Glutamatergic neuron (in vitro differentiated cells): ENCODE measurements around the gene DTNA. TPM values are rescaled to one million over a fixed set of nuclear protein-coding genes. Genes with fewer than 3 reads are reported as not detected.
A peak's percentile ranks its signal among the peaks of the same experiment; 100 is the strongest.
"Not testable (repeated sequence)": the region's sequence is repeated elsewhere in the genome, so short reads cannot be mapped to it uniquely, and the experiment has no call there.

Experiments used
- DNase-seq: peaks from one replicate; pipeline ENCODE4 v3.0.0; 2022
- H3K27ac Mint-ChIP-seq: one replicate; pipeline ENCODE4 v1.8.0; 2020; ENCODE audit warnings: mild to moderate bottlenecking, mixed read lengths, inconsistent platforms; ENCODE audit not compliant: unreplicated experiment
- H3K27me3 Mint-ChIP-seq: one replicate; pipeline ENCODE4 v1.8.0; 2020; ENCODE audit warnings: mild to moderate bottlenecking, moderate library complexity, mixed read lengths, inconsistent platforms; ENCODE audit not compliant: unreplicated experiment
- H3K36me3 Mint-ChIP-seq: one replicate; pipeline ENCODE4 v1.8.0; 2020; ENCODE audit warnings: mild to moderate bottlenecking, mixed read lengths, inconsistent platforms; ENCODE audit not compliant: unreplicated experiment
- H3K4me1 Mint-ChIP-seq: one replicate; pipeline ENCODE4 v1.8.0; 2020; ENCODE audit warnings: mild to moderate bottlenecking, low read depth, mixed read lengths, inconsistent platforms; ENCODE audit not compliant: unreplicated experiment
- H3K4me3 Mint-ChIP-seq: one replicate; pipeline ENCODE4 v1.8.0; 2020; ENCODE audit warnings: mild to moderate bottlenecking, mixed read lengths, inconsistent platforms; ENCODE audit not compliant: unreplicated experiment
- H3K9me3 Mint-ChIP-seq: one replicate; pipeline ENCODE4 v1.8.0; 2020; ENCODE audit warnings: mild to moderate bottlenecking, moderate library complexity, mixed read lengths, inconsistent platforms; ENCODE audit not compliant: unreplicated experiment
- CTCF ChIP-seq: fragments of 200-600 bp; sonication (generic); IDR thresholded peaks from one replicate; pipeline ENCODE4 v1.5.0; 2021; ENCODE audit not compliant: partially characterized antibody, unreplicated experiment
- long read RNA-seq: library from polyadenylated mRNA; unstranded; transcript quantifications from one replicate; pipeline ENCODE4 v2.0.0, GENCODE V29; 2020; ENCODE audit not compliant: unreplicated experiment
- total RNA-seq: library from RNA; stranded (reverse); fragmentation: NEBNext Ultra II Directional; extraction: Animal tissue kit (Norgen Biotek cat#: 25700); gene quantifications from one replicate; pipeline ENCODE4 v1.2.1, GENCODE V29; 2021; ENCODE audit not compliant: unreplicated experiment

The DTNA gene
- total RNA-seq: 29.5 TPM
- long read RNA-seq, partial matches to known transcripts: 2 of 4 reads
- long read RNA-seq, other reads (novel, unspliced or antisense): 2 of 4 reads

GRCh38 chr18:34709750-34710441 is at the start of gene DTNA:
DTNA (plus strand) TSS chr18:34710298; CDS start chr18:34755977, 45,679 bp downstream.
- H3K27me3 Mint-ChIP-seq: no peaks in the 10 kb centered on the region
- TF ChIP-seq CTCF: no peak
- no peak within 1 kb of the TSS for H3K27ac Mint-ChIP-seq
- no peak for DNase-seq
- H3K4me1 Mint-ChIP-seq: peaks cover 18% of the 10 kb centered on the region
- no peaks in the 10 kb centered on the region for H3K9me3 Mint-ChIP-seq
- H3K36me3 Mint-ChIP-seq: no peaks in the 10 kb centered on the region
- no peak within 1 kb of the TSS for H3K4me3 Mint-ChIP-seq

GRCh38 chr18:34660572-34660971 is 49.5 kb upstream of the DTNA start:
- Mint-ChIP-seq H3K36me3 (no peaks in the 10 kb centered on the region), H3K4me1 (peaks cover 4% of the 10 kb centered on the region), H3K9me3 (no peaks in the 10 kb centered on the region), H3K27ac (no peak overlapping the region), H3K27me3 (no peaks in the 10 kb centered on the region), H3K4me3 (no peak overlapping the region)
- no peak for TF ChIP-seq CTCF
- no peak for DNase-seq

GRCh38 chr18:34661464-34662087 is 48.5 kb upstream of the DTNA start:
- no peak for DNase-seq
- H3K27ac Mint-ChIP-seq: no peak overlapping the region
- H3K27me3 Mint-ChIP-seq: no peaks in the 10 kb centered on the region
- no peaks in the 10 kb centered on the region for H3K9me3 Mint-ChIP-seq
- H3K4me1 Mint-ChIP-seq: peaks cover 4% of the 10 kb centered on the region
- no peaks in the 10 kb centered on the region for H3K36me3 Mint-ChIP-seq
- no peak overlapping the region for H3K4me3 Mint-ChIP-seq
- peak; percentile 91 for TF ChIP-seq CTCF

GRCh38 chr18:34676816-34677574 is 33.1 kb upstream of the DTNA start:
- Mint-ChIP-seq H3K27me3 (peaks cover 2% of the 10 kb centered on the region), H3K4me3 (no peak overlapping the region)
- DNase-seq: no peak

GRCh38 chr18:34689750-34690149 is 20.3 kb upstream of the DTNA start:
- not testable (repeated sequence) for H3K27ac Mint-ChIP-seq, H3K4me3 Mint-ChIP-seq, H3K9me3 Mint-ChIP-seq, H3K36me3 Mint-ChIP-seq, DNase-seq, H3K4me1 Mint-ChIP-seq, H3K27me3 Mint-ChIP-seq

More at GRCh38 chr18:34676816-34677574, 33.1 kb upstream of the DTNA start:
- no peaks in the 10 kb centered on the region for H3K36me3 Mint-ChIP-seq
- no peaks in the 10 kb centered on the region for H3K4me1 Mint-ChIP-seq
- H3K27ac Mint-ChIP-seq: no peak overlapping the region
- no peaks in the 10 kb centered on the region for H3K9me3 Mint-ChIP-seq
- TF ChIP-seq CTCF: no peak
